HFF-Myc (cell line): ENCODE results near the gene CEBPZ.
"Not testable (repeated sequence)": the region's sequence is repeated elsewhere in the genome, so short reads cannot be mapped to it uniquely, and the experiment has no call there.

Experiments used
- DNase-seq: peaks from one replicate; pipeline ENCODE4 v3.0.0-alpha.2; 2011; ENCODE audit warnings: low read depth; ENCODE audit errors: extremely low read depth
- H3K4me3 ChIP-seq: replicated peaks from 2 replicates; pipeline ENCODE4 v1.5.1; 2011; ENCODE audit warnings: low read depth, mild to moderate bottlenecking, control low read depth, low read length
- CTCF ChIP-seq: IDR thresholded peaks from 2 replicates; pipeline ENCODE4 v1.5.1; 2012; ENCODE audit warnings: mild to moderate bottlenecking, low read depth, low read length, control low read depth; ENCODE audit errors: missing control alignments

CEBPZ gene

GRCh38 chr2:37224063-37224462 lies 7.3 kb downstream of the CEBPZ start:
- H3K4me3 ChIP-seq: no peak overlapping the region
- DNase-seq: no peak
- TF ChIP-seq CTCF: no peak

GRCh38 chr2:37223131-37223530 lies 8.3 kb downstream of the CEBPZ start:
- no peak for TF ChIP-seq CTCF
- no peak for DNase-seq
- H3K4me3 ChIP-seq: no peak overlapping the region

DNA sequence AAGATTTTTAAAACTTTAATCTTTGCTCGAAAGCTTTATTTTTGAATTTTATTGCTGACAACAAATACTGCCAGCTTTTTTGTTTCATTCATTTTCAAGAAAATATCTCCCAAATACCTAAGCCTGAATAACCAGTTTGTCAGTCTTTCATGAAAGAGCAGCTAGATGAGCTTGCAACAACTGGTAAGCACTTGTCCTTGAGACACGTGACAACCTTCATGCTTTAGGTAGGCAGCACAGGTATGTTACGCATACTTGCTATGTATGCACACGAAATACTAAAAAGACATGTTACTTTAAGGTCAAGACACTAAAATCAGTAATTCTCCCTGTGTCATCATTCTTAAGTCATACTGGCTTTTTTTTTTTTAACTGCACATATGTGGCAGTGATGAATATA lies 12.3 kb downstream of the CEBPZ start:
- H3K4me3 ChIP-seq: no peak overlapping the region
- no peak for DNase-seq
- TF ChIP-seq CTCF: no peak

GRCh38 chr2:37215250-37215649 lies 16.1 kb downstream of the CEBPZ start:
- no peak overlapping the region for H3K4me3 ChIP-seq
- no peak for DNase-seq
- no peak for TF ChIP-seq CTCF

- no peak for TF ChIP-seq CTCF
- DNase-seq: no peak
- H3K4me3 ChIP-seq: no peak overlapping the region
These were observed 19.5 kb downstream of the CEBPZ start for GRCh38 chr2:37211939-37212338.

- no peak for DNase-seq
- TF ChIP-seq CTCF: no peak
- H3K4me3 ChIP-seq: no peak overlapping the region
These were observed 20.2 kb downstream of the CEBPZ start for GRCh38 chr2:37211212-37211611.

DNA sequence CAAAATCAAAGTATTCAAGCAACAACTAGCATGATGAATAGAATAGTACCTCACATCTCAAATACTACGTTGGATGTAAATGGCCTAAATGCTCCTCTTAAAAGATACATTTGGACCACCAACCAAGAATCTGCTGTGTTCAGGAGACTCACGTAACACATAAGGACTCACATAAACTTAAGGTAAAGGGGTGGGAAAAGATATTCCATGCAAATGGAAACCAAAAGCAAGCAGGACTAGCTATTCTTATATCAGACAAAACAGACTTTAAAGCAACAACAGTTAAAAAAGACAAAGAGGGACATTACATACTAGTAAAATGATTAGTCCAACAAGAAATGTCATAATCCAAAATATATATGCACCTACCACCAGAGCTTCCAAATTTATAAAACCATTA lies 24.6 kb downstream of the CEBPZ start:
- not testable (repeated sequence) for DNase-seq, H3K4me3 ChIP-seq
